Measurements from ENCODE around the gene MAP7D2.

MAP7D2 gene

DNA sequence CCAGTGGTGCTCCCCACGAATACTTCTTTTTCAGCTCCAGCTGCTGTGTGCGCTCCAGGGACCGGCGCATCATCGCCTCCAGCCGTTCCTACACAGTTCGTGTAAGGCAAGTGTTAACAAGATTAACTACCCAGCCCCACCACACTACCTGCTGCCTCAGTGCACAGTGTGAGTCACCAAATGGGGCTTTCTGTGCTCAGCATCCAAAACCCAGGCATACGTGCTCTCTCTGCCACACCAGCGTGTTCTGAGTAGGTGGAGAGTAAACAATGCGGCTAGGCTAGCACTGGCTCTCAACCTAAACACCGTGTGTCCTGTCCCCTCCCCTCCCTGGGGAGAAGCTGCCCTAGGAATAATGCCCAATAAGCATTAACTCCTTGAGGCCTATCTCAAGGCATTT lies 60.0 kb downstream of the MAP7D2 start:
- DNase-seq: no peak
- Histone ChIP-seq H3K9me3 (ENCODE audit: control insufficient read depth, low read length) (no peaks in the 10 kb centered on the region), H3K36me3 (ENCODE audit: control insufficient read depth, insufficient read depth, low read length) (no peaks in the 10 kb centered on the region), H3K27ac (ENCODE audit: insufficient read depth, low read length, poor library complexity, severe bottlenecking) (no peak overlapping the region), H3K27me3 (replicated peaks; ENCODE audit: control insufficient read depth, insufficient read depth, low read length, poor library complexity, severe bottlenecking) (no peaks in the 10 kb centered on the region), H3K4me3 (ENCODE audit: insufficient read depth, low read depth, low read length, poor library complexity, severe bottlenecking) (no peak overlapping the region), H3K4me1 (ENCODE audit: control insufficient read depth, insufficient read depth, low read length, poor library complexity, severe bottlenecking) (no peaks in the 10 kb centered on the region)

DNA sequence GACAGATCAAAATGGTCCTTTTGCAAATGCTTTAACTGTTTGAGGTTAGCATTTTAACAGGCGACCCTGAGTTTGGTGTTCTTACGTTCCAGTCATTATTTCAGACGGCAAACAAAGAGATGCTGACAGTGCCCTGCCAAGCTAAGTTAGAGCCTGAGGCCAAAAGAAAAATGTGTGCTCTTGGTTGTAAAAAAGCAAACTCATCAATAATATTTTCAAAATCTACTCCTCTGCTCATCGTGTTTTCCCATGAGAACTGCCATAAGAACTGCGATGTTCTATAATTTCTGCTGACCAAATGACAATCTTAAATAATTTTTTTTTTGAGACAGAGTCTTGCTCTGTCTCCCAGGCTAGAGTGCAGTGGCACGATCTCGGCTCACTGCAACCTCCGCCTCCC lies 63.2 kb downstream of the MAP7D2 start:
- H3K36me3 ChIP-seq (ENCODE audit: control insufficient read depth, insufficient read depth, low read length): no peaks in the 10 kb centered on the region
- no peaks in the 10 kb centered on the region for H3K9me3 ChIP-seq (ENCODE audit: control insufficient read depth, low read length)
- H3K4me3 ChIP-seq (ENCODE audit: insufficient read depth, low read depth, low read length, poor library complexity, severe bottlenecking): no peak overlapping the region
- H3K4me1 ChIP-seq (ENCODE audit: control insufficient read depth, insufficient read depth, low read length, poor library complexity, severe bottlenecking): no peaks in the 10 kb centered on the region
- H3K27me3 ChIP-seq (replicated peaks; ENCODE audit: control insufficient read depth, insufficient read depth, low read length, poor library complexity, severe bottlenecking): no peaks in the 10 kb centered on the region
- no peak for DNase-seq
- H3K27ac ChIP-seq (ENCODE audit: insufficient read depth, low read length, poor library complexity, severe bottlenecking): no peak overlapping the region

DNA sequence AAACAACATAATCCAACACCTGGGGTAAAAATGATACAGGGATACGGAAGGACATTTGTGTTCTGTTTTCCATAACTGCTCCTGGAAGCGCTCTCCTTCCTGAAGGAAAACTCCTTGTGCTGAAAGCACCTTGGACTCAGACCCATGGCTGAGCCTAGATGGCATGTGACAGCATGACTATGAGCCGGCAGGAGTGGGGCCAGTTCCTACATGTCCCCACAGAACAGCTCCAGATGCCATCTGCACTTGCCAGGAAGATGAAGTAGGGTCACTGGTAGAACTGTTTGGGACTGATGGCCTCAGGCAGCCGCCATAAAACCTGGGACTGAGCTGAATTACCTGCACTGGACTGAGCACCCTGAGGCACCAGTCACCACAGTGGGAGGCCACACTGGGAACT lies 69.8 kb downstream of the MAP7D2 start:
- no peaks in the 10 kb centered on the region for H3K9me3 ChIP-seq (ENCODE audit: control insufficient read depth, low read length)
- no peaks in the 10 kb centered on the region for H3K36me3 ChIP-seq (ENCODE audit: control insufficient read depth, insufficient read depth, low read length)
- no peak for DNase-seq
- H3K4me1 ChIP-seq (ENCODE audit: control insufficient read depth, insufficient read depth, low read length, poor library complexity, severe bottlenecking): no peaks in the 10 kb centered on the region
- no peaks in the 10 kb centered on the region for H3K27me3 ChIP-seq (replicated peaks; ENCODE audit: control insufficient read depth, insufficient read depth, low read length, poor library complexity, severe bottlenecking)
- H3K27ac ChIP-seq (ENCODE audit: insufficient read depth, low read length, poor library complexity, severe bottlenecking): no peak overlapping the region
- H3K4me3 ChIP-seq (ENCODE audit: insufficient read depth, low read depth, low read length, poor library complexity, severe bottlenecking): no peak overlapping the region

DNA sequence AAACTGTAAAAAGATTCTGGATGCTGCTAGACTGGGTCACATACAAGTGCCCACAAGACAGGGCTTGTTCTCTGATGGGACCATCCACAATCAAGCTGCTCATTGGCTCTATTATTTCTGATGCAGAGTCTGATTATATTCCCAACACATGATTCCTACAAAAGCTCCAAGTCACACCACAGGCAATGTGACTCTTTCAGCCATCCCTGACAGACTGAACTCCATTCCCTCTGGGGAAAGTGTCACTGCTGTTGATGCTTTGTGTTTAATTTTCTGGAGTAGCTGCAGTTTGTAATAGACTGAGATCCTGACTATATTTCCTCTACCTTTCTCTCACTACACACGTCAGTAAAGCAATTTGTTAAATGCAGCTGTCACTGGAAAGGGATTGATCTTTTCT lies 70.5 kb downstream of the MAP7D2 start:
- Histone ChIP-seq H3K27me3 (replicated peaks; ENCODE audit: control insufficient read depth, insufficient read depth, low read length, poor library complexity, severe bottlenecking) (no peaks in the 10 kb centered on the region), H3K36me3 (ENCODE audit: control insufficient read depth, insufficient read depth, low read length) (no peaks in the 10 kb centered on the region), H3K9me3 (ENCODE audit: control insufficient read depth, low read length) (no peaks in the 10 kb centered on the region), H3K27ac (ENCODE audit: insufficient read depth, low read length, poor library complexity, severe bottlenecking) (no peak overlapping the region), H3K4me3 (ENCODE audit: insufficient read depth, low read depth, low read length, poor library complexity, severe bottlenecking) (no peak overlapping the region), H3K4me1 (ENCODE audit: control insufficient read depth, insufficient read depth, low read length, poor library complexity, severe bottlenecking) (no peaks in the 10 kb centered on the region)
- DNase-seq: no peak

DNA sequence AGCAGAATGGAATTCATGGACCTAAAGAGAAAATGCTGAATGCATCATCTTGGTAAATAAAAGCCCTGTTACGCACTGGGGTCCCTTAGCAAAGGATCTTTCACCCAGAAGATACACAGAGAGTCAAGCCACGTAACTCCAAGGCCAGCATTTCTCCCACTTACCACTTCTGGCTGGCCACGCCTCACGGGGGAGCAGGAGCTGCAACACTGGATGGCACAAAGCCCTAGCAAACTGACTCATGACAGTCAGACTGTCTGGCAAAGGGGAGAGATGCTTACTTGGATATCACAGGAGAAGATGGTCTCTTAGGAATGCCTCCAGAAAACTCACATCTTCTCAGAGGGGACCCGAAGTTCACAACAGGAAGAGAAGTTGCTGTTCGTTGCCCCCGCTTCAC lies 74.5 kb downstream of the MAP7D2 start:
- H3K4me1 ChIP-seq (ENCODE audit: control insufficient read depth, insufficient read depth, low read length, poor library complexity, severe bottlenecking): no peaks in the 10 kb centered on the region
- no peak overlapping the region for H3K4me3 ChIP-seq (ENCODE audit: insufficient read depth, low read depth, low read length, poor library complexity, severe bottlenecking)
- no peaks in the 10 kb centered on the region for H3K9me3 ChIP-seq (ENCODE audit: control insufficient read depth, low read length)
- no peak overlapping the region for H3K27ac ChIP-seq (ENCODE audit: insufficient read depth, low read length, poor library complexity, severe bottlenecking)
- no peaks in the 10 kb centered on the region for H3K27me3 ChIP-seq (replicated peaks; ENCODE audit: control insufficient read depth, insufficient read depth, low read length, poor library complexity, severe bottlenecking)
- no peak for DNase-seq
- no peaks in the 10 kb centered on the region for H3K36me3 ChIP-seq (ENCODE audit: control insufficient read depth, insufficient read depth, low read length)

DNA sequence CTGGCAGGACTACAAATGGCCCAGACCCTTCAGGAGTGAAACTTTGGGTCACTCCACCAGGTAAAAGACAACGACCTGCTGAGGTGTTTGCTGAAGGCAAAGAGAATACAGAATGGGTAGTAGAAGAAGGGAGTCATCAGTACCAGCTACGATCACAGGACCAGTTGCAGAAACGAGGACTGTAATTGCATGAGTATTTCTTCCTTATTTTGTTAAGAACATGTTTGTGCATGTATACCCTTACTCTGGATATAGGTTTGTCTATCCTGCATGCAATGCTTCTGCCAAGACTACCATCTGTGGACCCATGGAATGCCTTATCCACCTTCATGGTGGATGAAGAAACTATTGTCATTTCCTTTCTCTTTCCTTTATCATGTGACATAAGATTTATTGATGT lies 77.7 kb downstream of the MAP7D2 start:
- Histone ChIP-seq H3K27me3 (replicated peaks; ENCODE audit: control insufficient read depth, insufficient read depth, low read length, poor library complexity, severe bottlenecking) (no peaks in the 10 kb centered on the region), H3K27ac (ENCODE audit: insufficient read depth, low read length, poor library complexity, severe bottlenecking) (no peak overlapping the region), H3K4me1 (ENCODE audit: control insufficient read depth, insufficient read depth, low read length, poor library complexity, severe bottlenecking) (no peaks in the 10 kb centered on the region), H3K9me3 (ENCODE audit: control insufficient read depth, low read length) (no peaks in the 10 kb centered on the region), H3K36me3 (ENCODE audit: control insufficient read depth, insufficient read depth, low read length) (no peaks in the 10 kb centered on the region), H3K4me3 (ENCODE audit: insufficient read depth, low read depth, low read length, poor library complexity, severe bottlenecking) (no peak overlapping the region)
- no peak for DNase-seq

DNA sequence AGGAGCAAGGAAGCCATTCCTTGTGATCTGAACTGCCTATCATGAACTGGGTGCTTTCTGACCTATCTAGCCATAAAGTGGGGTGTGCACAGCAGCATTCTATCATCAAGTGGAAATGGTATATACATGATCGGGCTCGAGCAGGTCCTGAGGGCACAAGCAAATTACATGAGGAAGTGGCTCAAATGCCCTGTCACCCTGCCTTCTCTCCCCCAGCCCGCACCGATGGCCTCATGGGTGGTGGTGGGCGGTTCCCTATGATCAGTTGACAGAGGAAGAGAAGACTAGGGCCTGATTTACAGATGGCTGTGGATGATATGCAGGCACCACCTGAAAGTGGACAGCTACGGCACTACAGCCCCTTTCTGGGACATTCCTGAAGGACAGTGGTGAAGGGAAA lies 79.5 kb downstream of the MAP7D2 start:
- H3K27me3 ChIP-seq (replicated peaks; ENCODE audit: control insufficient read depth, insufficient read depth, low read length, poor library complexity, severe bottlenecking): no peaks in the 10 kb centered on the region
- no peak overlapping the region for H3K4me3 ChIP-seq (ENCODE audit: insufficient read depth, low read depth, low read length, poor library complexity, severe bottlenecking)
- H3K9me3 ChIP-seq (ENCODE audit: control insufficient read depth, low read length): no peaks in the 10 kb centered on the region
- H3K36me3 ChIP-seq (ENCODE audit: control insufficient read depth, insufficient read depth, low read length): no peaks in the 10 kb centered on the region
- no peak overlapping the region for H3K27ac ChIP-seq (ENCODE audit: insufficient read depth, low read length, poor library complexity, severe bottlenecking)
- no peak for DNase-seq
- no peaks in the 10 kb centered on the region for H3K4me1 ChIP-seq (ENCODE audit: control insufficient read depth, insufficient read depth, low read length, poor library complexity, severe bottlenecking)

DNA sequence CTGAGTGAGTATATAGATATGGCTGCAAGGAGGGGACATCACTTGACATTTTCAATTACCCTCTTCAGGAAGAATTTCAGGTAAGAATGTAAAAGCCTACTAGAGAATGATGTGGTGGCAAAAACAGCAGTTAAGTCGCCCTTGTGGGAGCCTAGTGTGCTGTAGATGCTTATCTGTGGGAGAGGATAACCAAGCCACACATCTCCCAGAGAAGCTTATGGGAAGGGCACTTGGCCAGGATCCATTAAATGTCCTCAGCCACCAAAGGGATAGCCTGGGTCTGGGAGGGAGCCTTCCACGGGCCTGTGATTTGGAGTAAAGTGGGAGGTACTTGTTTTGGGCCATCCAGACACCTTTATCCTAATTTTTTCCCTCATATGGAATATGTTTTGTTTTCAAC lies 84.5 kb downstream of the MAP7D2 start:
- Histone ChIP-seq H3K9me3 (ENCODE audit: control insufficient read depth, low read length) (no peaks in the 10 kb centered on the region), H3K36me3 (ENCODE audit: control insufficient read depth, insufficient read depth, low read length) (no peaks in the 10 kb centered on the region), H3K4me1 (ENCODE audit: control insufficient read depth, insufficient read depth, low read length, poor library complexity, severe bottlenecking) (no peaks in the 10 kb centered on the region), H3K27ac (ENCODE audit: insufficient read depth, low read length, poor library complexity, severe bottlenecking) (no peak overlapping the region), H3K27me3 (replicated peaks; ENCODE audit: control insufficient read depth, insufficient read depth, low read length, poor library complexity, severe bottlenecking) (no peaks in the 10 kb centered on the region), H3K4me3 (ENCODE audit: insufficient read depth, low read depth, low read length, poor library complexity, severe bottlenecking) (no peak overlapping the region)
- DNase-seq: no peak

DNA sequence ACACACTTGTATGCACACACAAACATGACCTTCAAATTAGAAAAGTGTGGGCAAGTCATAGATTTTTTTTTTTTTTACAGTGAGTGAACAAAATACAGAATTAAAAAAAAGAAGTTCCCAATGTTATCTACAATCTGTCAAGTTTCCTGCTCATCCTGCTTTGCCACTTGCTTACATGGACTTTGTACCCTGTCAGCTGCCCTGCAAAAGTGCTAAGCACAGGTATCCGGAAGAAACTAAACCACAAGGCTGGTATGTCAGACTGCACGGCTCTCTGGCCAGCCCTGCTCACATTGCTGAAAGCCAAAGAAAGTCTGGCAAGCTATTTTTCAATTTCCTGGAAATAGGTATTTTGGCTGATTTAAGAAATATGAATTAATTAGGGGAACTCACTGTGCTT lies 87.0 kb downstream of the MAP7D2 start:
- H3K27ac ChIP-seq (ENCODE audit: insufficient read depth, low read length, poor library complexity, severe bottlenecking): no peak overlapping the region
- H3K36me3 ChIP-seq (ENCODE audit: control insufficient read depth, insufficient read depth, low read length): no peaks in the 10 kb centered on the region
- no peak overlapping the region for H3K4me3 ChIP-seq (ENCODE audit: insufficient read depth, low read depth, low read length, poor library complexity, severe bottlenecking)
- no peak for DNase-seq
- H3K9me3 ChIP-seq (ENCODE audit: control insufficient read depth, low read length): no peaks in the 10 kb centered on the region
- no peaks in the 10 kb centered on the region for H3K27me3 ChIP-seq (replicated peaks; ENCODE audit: control insufficient read depth, insufficient read depth, low read length, poor library complexity, severe bottlenecking)
- no peaks in the 10 kb centered on the region for H3K4me1 ChIP-seq (ENCODE audit: control insufficient read depth, insufficient read depth, low read length, poor library complexity, severe bottlenecking)

DNA sequence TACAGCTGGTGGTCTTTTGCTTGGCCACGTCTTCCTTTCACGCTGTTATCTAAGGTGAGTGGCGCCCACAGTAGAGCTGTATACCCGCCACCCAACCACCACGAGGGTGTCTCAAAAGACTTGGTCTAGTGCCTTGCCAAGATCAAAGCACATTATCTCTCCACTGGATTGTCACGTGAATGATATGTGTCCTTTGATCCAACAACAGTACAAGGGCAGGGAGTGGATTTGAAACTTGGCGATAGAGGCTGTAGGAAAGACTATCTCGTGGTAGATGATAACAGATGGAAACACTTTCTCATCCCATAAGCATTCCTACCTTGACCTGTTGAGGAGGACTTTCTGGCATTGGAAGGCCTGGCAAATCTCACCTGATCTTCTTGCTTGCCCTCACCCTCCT lies 88.1 kb downstream of the MAP7D2 start:
- no peaks in the 10 kb centered on the region for H3K36me3 ChIP-seq (ENCODE audit: control insufficient read depth, insufficient read depth, low read length)
- H3K27me3 ChIP-seq (replicated peaks; ENCODE audit: control insufficient read depth, insufficient read depth, low read length, poor library complexity, severe bottlenecking): no peaks in the 10 kb centered on the region
- no peak for DNase-seq
- no peaks in the 10 kb centered on the region for H3K4me1 ChIP-seq (ENCODE audit: control insufficient read depth, insufficient read depth, low read length, poor library complexity, severe bottlenecking)
- H3K27ac ChIP-seq (ENCODE audit: insufficient read depth, low read length, poor library complexity, severe bottlenecking): no peak overlapping the region
- H3K9me3 ChIP-seq (ENCODE audit: control insufficient read depth, low read length): no peaks in the 10 kb centered on the region
- no peak overlapping the region for H3K4me3 ChIP-seq (ENCODE audit: insufficient read depth, low read depth, low read length, poor library complexity, severe bottlenecking)

DNA sequence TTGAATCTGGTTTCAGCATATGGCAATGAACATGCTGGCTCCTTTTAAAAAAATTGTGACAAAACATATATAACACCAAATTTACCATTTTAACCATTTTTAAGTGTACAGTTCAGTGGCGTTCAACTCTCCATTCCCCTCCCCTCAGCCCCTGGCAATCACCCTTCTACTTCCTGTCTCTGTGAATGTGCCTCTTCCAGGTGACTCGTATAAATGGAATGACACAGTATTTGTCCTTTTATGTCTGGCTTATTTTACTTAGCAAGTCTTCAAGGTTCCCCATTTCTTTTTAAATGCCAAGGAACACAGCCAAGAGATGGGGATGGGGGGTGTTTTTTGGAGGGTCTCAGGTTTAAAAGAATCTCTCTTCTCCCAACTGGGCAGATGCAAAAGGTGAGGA lies 90.4 kb downstream of the MAP7D2 start:
- DNase-seq: no peak

More for the DNA sequence above, 90.4 kb downstream of the MAP7D2 start:
- H3K36me3 ChIP-seq (ENCODE audit: control insufficient read depth, insufficient read depth, low read length): no peaks in the 10 kb centered on the region
- H3K4me1 ChIP-seq (ENCODE audit: control insufficient read depth, insufficient read depth, low read length, poor library complexity, severe bottlenecking): no peaks in the 10 kb centered on the region
- H3K27ac ChIP-seq (ENCODE audit: insufficient read depth, low read length, poor library complexity, severe bottlenecking): no peak overlapping the region
- no peak overlapping the region for H3K4me3 ChIP-seq (ENCODE audit: insufficient read depth, low read depth, low read length, poor library complexity, severe bottlenecking)
- H3K27me3 ChIP-seq (replicated peaks; ENCODE audit: control insufficient read depth, insufficient read depth, low read length, poor library complexity, severe bottlenecking): no peaks in the 10 kb centered on the region
- H3K9me3 ChIP-seq (ENCODE audit: control insufficient read depth, low read length): no peaks in the 10 kb centered on the region

All from effector memory CD4-positive, alpha-beta T cell (primary cell).